ENCODE results near the gene ERFL. TPM values are rescaled to one million over a fixed set of nuclear protein-coding genes. Genes with fewer than 3 reads are reported as not detected.

Gene ERFL
- total RNA-seq, 1 donor from 2014 or later: 0.49 TPM

DNA sequence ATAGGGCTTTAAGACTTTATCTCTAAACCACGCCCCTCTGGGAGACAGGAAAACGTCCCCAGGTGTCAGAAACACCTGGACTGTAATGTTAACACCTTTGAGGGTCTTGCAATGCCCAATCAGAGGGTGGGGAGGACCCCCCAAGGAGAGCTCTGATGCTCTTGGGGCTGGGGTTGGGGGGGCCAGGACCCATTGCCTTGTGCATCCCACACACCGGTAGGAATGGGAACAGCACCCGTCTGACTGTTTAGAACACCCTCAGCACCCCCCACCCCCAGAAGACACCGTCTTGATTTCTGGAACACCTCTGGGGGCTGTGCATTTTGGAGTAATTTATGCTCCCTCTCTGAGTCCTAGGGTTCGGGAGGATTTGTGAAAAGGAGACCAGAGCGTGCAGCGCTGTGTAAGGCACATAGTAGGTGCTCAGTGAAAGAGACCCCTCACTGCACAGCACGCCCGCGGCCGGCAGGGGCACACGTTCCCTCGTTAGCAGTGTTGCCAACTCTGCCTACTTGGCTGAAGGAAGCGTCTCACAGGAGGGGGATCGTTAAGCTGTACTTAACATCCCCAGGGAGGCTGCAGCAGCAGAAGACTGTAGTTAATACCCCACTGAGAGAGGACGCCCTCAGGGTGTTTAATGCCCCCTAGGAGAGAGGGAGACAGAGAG, 2.8 kb upstream of the ERFL start:
- no peak for DNase-seq (ENCODE audit: extremely low spot score in 2 of 2)
- Histone ChIP-seq H3K4me1 (peaks cover 26% of the 10 kb centered on the region), H3K36me3 (no peaks in the 10 kb centered on the region), H3K4me3 (no peak overlapping the region), H3K27me3 (peaks cover 36% of the 10 kb centered on the region), H3K9me3 (no peaks in the 10 kb centered on the region), H3K27ac (no peak overlapping the region)
- TF ChIP-seq POLR2AphosphoS5 (IDR thresholded peaks at IDR 0.05; ENCODE audit: insufficient read depth in 1 of 2, low read depth in 1 of 2) (no peak), POLR2A (IDR thresholded peaks at IDR 0.05) (no peak)
- intact Hi-C loops (cut with DNase I): no loop called here

DNA sequence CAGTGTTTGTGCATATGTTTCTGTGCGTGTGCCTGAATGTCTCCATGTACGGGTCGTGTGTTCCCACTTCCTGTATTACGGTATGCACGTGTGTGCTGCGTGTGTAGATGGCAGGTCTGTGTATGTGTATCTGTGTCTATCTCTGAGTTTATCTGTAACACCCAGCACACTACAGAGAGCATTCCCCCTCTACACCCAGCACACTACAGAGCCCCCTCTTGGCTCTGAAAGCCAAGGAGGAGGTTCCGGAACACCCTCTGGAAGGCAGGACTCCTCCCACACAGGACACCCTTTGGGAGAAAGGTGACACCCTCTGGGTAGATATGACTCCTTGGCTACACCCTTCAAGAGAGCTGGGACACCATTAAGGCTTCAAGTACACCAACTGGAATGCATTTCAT, 2.1 kb upstream of the ERFL start:
- intact Hi-C loops (cut with DNase I): no loop called here
- no peaks in the 10 kb centered on the region for H3K36me3 ChIP-seq
- H3K4me1 ChIP-seq: peaks cover 19% of the 10 kb centered on the region
- TF ChIP-seq, protein P1, sequence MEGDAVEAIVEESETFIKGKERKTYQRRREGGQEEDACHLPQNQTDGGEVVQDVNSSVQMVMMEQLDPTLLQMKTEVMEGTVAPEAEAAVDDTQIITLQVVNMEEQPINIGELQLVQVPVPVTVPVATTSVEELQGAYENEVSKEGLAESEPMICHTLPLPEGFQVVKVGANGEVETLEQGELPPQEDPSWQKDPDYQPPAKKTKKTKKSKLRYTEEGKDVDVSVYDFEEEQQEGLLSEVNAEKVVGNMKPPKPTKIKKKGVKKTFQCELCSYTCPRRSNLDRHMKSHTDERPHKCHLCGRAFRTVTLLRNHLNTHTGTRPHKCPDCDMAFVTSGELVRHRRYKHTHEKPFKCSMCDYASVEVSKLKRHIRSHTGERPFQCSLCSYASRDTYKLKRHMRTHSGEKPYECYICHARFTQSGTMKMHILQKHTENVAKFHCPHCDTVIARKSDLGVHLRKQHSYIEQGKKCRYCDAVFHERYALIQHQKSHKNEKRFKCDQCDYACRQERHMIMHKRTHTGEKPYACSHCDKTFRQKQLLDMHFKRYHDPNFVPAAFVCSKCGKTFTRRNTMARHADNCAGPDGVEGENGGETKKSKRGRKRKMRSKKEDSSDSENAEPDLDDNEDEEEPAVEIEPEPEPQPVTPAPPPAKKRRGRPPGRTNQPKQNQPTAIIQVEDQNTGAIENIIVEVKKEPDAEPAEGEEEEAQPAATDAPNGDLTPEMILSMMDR (IDR thresholded peaks at IDR 0.05): no peak
- TF ChIP-seq POLR2A (IDR thresholded peaks at IDR 0.05) (no peak), POLR2AphosphoS5 (IDR thresholded peaks at IDR 0.05; ENCODE audit: insufficient read depth in 1 of 2, low read depth in 1 of 2) (no peak)
- no peak overlapping the region for H3K4me3 ChIP-seq
- DNase-seq (ENCODE audit: extremely low spot score in 2 of 2): no peak
- no peaks in the 10 kb centered on the region for H3K9me3 ChIP-seq
- no peak overlapping the region for H3K27ac ChIP-seq
- peaks cover 41% of the 10 kb centered on the region for H3K27me3 ChIP-seq

- Histone ChIP-seq H3K36me3 (no peaks in the 10 kb centered on the region), H3K4me3 (peak overlapping the region in 1 of 2 donors; percentile 50), H3K27me3 (peaks cover 43% of the 10 kb centered on the region), H3K9me3 (no peaks in the 10 kb centered on the region), H3K4me1 (peaks cover 19% of the 10 kb centered on the region), H3K27ac (no peak overlapping the region)
- intact Hi-C loops (cut with DNase I): no loop called here
- no peak for DNase-seq (ENCODE audit: extremely low spot score in 2 of 2)
- TF ChIP-seq, protein P1 (IDR thresholded peaks at IDR 0.05): no peak
- no peak for TF ChIP-seq POLR2A (IDR thresholded peaks at IDR 0.05)
- TF ChIP-seq POLR2AphosphoS5 (IDR thresholded peaks at IDR 0.05; ENCODE audit: insufficient read depth in 1 of 2, low read depth in 1 of 2): no peak
Observed at GRCh38 chr19:41929536-41930071, 1.4 kb upstream of the ERFL start.

DNA sequence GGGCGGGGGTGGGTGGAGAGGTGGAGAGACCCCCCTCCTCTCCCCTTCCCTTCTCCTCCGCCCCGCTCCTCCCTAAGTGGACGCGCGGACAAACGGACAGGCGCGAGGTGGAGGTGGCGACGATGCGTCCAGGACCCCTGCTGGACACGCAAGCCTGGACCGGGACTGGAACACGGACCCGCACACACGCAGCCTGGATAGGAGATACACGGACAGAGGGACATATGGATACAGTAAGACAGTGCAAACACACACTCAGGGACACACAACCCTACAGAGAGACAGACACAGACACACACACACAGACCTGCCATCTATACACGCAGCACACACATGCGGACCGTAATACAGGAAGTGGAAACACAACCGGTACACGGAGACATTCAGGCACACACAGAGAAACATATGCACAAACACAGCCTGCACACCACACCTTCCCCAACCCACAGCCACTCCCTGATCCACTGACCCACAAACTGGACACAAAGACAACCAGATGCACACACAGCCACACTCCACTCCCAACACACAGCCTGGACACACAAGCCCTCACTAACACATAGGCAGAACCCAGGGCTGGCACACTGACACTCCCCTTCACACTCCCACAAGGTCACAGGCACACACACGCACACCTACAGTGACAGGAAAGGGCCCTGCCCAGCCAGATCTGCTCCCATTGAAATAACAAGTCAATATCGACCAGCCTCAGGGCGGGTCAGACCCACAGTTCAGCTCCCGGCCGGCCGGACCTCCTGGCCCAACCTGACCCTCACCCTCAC, 696 bp upstream of the ERFL start:
- H3K27me3 ChIP-seq: peaks cover 43% of the 10 kb centered on the region
- no peak for DNase-seq (ENCODE audit: extremely low spot score in 2 of 2)
- H3K4me3 ChIP-seq: peak overlapping the region; percentile 36 to 50
- no peaks in the 10 kb centered on the region for H3K9me3 ChIP-seq
- intact Hi-C loops (cut with DNase I): no loop called here
- no peak for TF ChIP-seq POLR2AphosphoS5 (IDR thresholded peaks at IDR 0.05; ENCODE audit: insufficient read depth in 1 of 2, low read depth in 1 of 2)
- TF ChIP-seq POLR2A (IDR thresholded peaks at IDR 0.05): no peak
- TF ChIP-seq, protein P1 (IDR thresholded peaks at IDR 0.05): no peak
- H3K36me3 ChIP-seq: no peaks in the 10 kb centered on the region
- H3K4me1 ChIP-seq: peaks cover 19% of the 10 kb centered on the region
- no peak overlapping the region for H3K27ac ChIP-seq

- no peak for TF ChIP-seq POLR2A (IDR thresholded peaks at IDR 0.05)
- TF ChIP-seq, protein P1 (IDR thresholded peaks at IDR 0.05): no peak
- no peak for TF ChIP-seq POLR2AphosphoS5 (IDR thresholded peaks at IDR 0.05; ENCODE audit: insufficient read depth in 1 of 2, low read depth in 1 of 2)
- H3K4me1 ChIP-seq: peaks cover 19% of the 10 kb centered on the region
- peak overlapping the region; percentile 36 to 50 for H3K4me3 ChIP-seq
- peaks cover 43% of the 10 kb centered on the region for H3K27me3 ChIP-seq
- intact Hi-C loops (cut with DNase I): no loop called here
- H3K9me3 ChIP-seq: no peaks in the 10 kb centered on the region
- no peak overlapping the region for H3K27ac ChIP-seq
- no peak for DNase-seq (ENCODE audit: extremely low spot score in 2 of 2)
- H3K36me3 ChIP-seq: no peaks in the 10 kb centered on the region
Observed at GRCh38 chr19:41927497-41928192, 604 bp downstream of the ERFL start.
